Left lung (tissue), 14 donors: ENCODE results near the gene MTMR12. TPM values are rescaled to one million over a fixed set of nuclear protein-coding genes. Genes with fewer than 3 reads are reported as not detected.

Experiments used
- ATAC-seq: fragments of 200-7000 bp; cut with Tn5 transposase; one replicate; pipeline ENCODE4 v1.9.1; 2020; ENCODE audit warnings: moderate library complexity
- DNase-seq, 4 donors: peaks; one replicate each; pipeline ENCODE4 v3.0.0-alpha.2; 2013 to 2020
- H3K27ac ChIP-seq, 2 donors: fragments of 200-600 bp; sonication (generic) in 1 of 2; one replicate each; pipeline versions ENCODE4 v1.5.0 to v1.8.0; 2020 to 2021
- H3K27me3 ChIP-seq, 2 donors: fragments of 200-600 bp; sonication (generic) in 1 of 2; one replicate each; pipeline versions ENCODE4 v1.5.0 to v1.8.0; 2020 to 2021
- H3K36me3 ChIP-seq, 2 donors: fragments of 200-600 bp; sonication (generic) in 1 of 2; one replicate each; pipeline versions ENCODE4 v1.5.0 to v1.8.0; 2020 to 2021
- H3K4me1 ChIP-seq, 2 donors: fragments of 200-600 bp; one replicate each; pipeline ENCODE4 v1.8.0; 2021
- H3K4me3 ChIP-seq, 2 donors: fragments of 200-600 bp; sonication (generic) in 1 of 2; one replicate each; pipeline versions ENCODE4 v1.5.0 to v1.8.0; 2020 to 2021; ENCODE audit warnings: mild to moderate bottlenecking in 1 of 2
- H3K9me3 ChIP-seq, 2 donors: fragments of 200-600 bp; sonication (generic) in 1 of 2; one replicate each; pipeline versions ENCODE4 v1.5.0 to v1.8.0; 2020 to 2021
- intact Hi-C, 2 donors: fragments of 100-400 bp; cut with DNase I; formaldehyde crosslinking; loops; one replicate each; pipeline versions ENCODE4 v1.11.2 to v1.14.2; 2022
- long read RNA-seq, 12 donors: library from polyadenylated mRNA in 2 of 12; unstranded in 2 of 12; transcript quantifications; one replicate each; pipeline ENCODE4 v2.0.0 and lab custom pipeline, GENCODE V29; 2019 to 2026
- polyA plus RNA-seq, 6 donors: library from polyadenylated mRNA; unstranded; fragments of 120-200 nt; gene quantifications; one replicate each; pipeline ENCODE4 v1.2.1, GENCODE V29; 2013; ENCODE audit not compliant: insufficient read length in 6 of 6
- total RNA-seq, 2 donors: library from RNA; stranded (reverse); fragmentation: NEBNext Ultra II Directional; extraction: Animal tissue kit (Norgen Biotek cat#: 25700); gene quantifications; one replicate each; pipeline ENCODE4 v1.2.1, GENCODE V29; 2021
- TF ChIP-seq, protein P1 (sequence below), 2 donors: fragments of 200-600 bp; sonication (generic) in 1 of 2; IDR thresholded peaks; one replicate each; pipeline versions ENCODE4 v1.5.0 to v1.8.0; 2021; ENCODE audit warnings: antibody characterized with exemption in 2 of 2
- donor health status: DM: no; HTN: yes; CAD: no.
- donor health status: DM: no; HTN: no; CAD: no.

MTMR12 gene, protein sequence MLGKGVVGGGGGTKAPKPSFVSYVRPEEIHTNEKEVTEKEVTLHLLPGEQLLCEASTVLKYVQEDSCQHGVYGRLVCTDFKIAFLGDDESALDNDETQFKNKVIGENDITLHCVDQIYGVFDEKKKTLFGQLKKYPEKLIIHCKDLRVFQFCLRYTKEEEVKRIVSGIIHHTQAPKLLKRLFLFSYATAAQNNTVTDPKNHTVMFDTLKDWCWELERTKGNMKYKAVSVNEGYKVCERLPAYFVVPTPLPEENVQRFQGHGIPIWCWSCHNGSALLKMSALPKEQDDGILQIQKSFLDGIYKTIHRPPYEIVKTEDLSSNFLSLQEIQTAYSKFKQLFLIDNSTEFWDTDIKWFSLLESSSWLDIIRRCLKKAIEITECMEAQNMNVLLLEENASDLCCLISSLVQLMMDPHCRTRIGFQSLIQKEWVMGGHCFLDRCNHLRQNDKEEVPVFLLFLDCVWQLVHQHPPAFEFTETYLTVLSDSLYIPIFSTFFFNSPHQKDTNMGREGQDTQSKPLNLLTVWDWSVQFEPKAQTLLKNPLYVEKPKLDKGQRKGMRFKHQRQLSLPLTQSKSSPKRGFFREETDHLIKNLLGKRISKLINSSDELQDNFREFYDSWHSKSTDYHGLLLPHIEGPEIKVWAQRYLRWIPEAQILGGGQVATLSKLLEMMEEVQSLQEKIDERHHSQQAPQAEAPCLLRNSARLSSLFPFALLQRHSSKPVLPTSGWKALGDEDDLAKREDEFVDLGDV
- total RNA-seq (10 to 100 TPM; 27.9 to 28.8 TPM), polyA plus RNA-seq (10 to 100 TPM; 30.7 to 39.0 (median 34.9) TPM)
- long read RNA-seq, donor 1, full-length matches to known transcripts = 3 of 3 reads
- long read RNA-seq, donor 1, partial matches to known transcripts = 0 of 3 reads
- long read RNA-seq, donor 1, other reads (novel, unspliced or antisense) = 0 of 3 reads
- long read RNA-seq, donor 2, full-length matches to known transcripts = 1 of 12 reads
- long read RNA-seq, donor 2, partial matches to known transcripts = 11 of 12 reads
- long read RNA-seq, donor 2, other reads (novel, unspliced or antisense) = 0 of 12 reads
- long read RNA-seq, donor 3, full-length matches to known transcripts = 3 of 3 reads
- long read RNA-seq, donor 3, partial matches to known transcripts = 0 of 3 reads
- long read RNA-seq, donor 3, other reads (novel, unspliced or antisense) = 0 of 3 reads
- long read RNA-seq, donor 4, partial matches to known transcripts = 3 of 4 reads
- long read RNA-seq, donor 4, other reads (novel, unspliced or antisense) = 1 of 4 reads
- long read RNA-seq, donor 5, full-length matches to known transcripts = 3 of 3 reads
- long read RNA-seq, donor 5, partial matches to known transcripts = 0 of 3 reads
- long read RNA-seq, donor 5, other reads (novel, unspliced or antisense) = 0 of 3 reads
- long read RNA-seq, donor 6 = 0 reads
- long read RNA-seq, donor 7 = 0 reads
- long read RNA-seq, donor 8, full-length matches to known transcripts = 5 of 5 reads
- long read RNA-seq, donor 8, partial matches to known transcripts = 0 of 5 reads
- long read RNA-seq, donor 8, other reads (novel, unspliced or antisense) = 0 of 5 reads
- long read RNA-seq, donor 9 = 0 reads
- long read RNA-seq, donor 10, partial matches to known transcripts = 3 of 4 reads
- long read RNA-seq, donor 10, other reads (novel, unspliced or antisense) = 1 of 4 reads
- long read RNA-seq, donor 11, full-length matches to known transcripts = 1 of 1 reads
- long read RNA-seq, donor 11, partial matches to known transcripts = 0 of 1 reads
- long read RNA-seq, donor 11, other reads (novel, unspliced or antisense) = 0 of 1 reads
- long read RNA-seq, donor 12, full-length matches to known transcripts = 2 of 2 reads
- long read RNA-seq, donor 12, partial matches to known transcripts = 0 of 2 reads
- long read RNA-seq, donor 12, other reads (novel, unspliced or antisense) = 0 of 2 reads

DNA sequence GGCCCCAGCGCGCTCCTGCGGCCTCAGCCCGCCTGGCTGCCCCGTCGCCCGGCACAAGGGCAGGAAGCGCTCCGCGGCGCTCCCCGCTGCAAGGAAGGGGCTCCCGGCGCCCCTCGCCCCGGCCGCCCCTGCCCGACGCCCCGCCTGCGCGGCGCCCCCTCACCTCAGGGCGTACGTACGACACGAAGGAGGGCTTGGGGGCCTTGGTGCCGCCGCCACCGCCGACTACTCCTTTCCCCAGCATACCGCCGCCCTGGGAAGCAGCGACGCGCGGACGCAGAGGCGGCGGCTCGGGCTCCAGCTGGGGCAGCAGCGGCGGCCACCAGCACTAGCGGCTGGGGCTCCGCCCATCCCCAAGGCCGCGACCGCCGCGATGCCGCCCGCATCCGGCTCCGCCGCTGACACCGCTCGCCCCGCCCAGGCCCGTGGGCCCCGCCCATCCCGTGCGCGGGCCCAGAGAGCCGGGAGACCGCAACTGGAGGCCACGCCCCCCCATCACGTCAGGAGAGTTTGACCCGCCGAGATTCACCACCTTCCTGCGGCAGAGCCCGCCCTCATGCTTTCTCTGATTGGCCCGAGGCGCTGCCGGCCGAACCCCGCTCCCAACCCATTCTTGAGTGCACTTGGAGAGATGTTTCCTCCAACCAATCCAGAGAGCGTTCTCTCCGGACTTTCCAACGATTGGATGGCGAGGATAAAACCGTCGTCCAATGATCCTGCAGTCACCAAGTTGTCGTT, at the start of gene MTMR12:
MTMR12 (minus strand) TSS at position 345 of the 738 bp plus-strand sequence; CDS start at position 244, 101 bp downstream.
- Histone ChIP-seq H3K27me3 (peaks cover 0 to 4% of the 10 kb centered on the region in 2 donors), H3K36me3 (no peaks in the 10 kb centered on the region), H3K4me3 (peak within 1 kb of the TSS; percentile 72 to 93), H3K4me1 (peaks cover 12 to 45% of the 10 kb centered on the region in 2 donors), H3K9me3 (no peaks in the 10 kb centered on the region), H3K27ac (peak within 1 kb of the TSS; percentile 95 to 98)
- DNase-seq (peak; percentile 98 to 100 (median 100)), ATAC-seq (peak; percentile 97)
- intact Hi-C loops = no loop called here
- TF ChIP-seq, protein P1, sequence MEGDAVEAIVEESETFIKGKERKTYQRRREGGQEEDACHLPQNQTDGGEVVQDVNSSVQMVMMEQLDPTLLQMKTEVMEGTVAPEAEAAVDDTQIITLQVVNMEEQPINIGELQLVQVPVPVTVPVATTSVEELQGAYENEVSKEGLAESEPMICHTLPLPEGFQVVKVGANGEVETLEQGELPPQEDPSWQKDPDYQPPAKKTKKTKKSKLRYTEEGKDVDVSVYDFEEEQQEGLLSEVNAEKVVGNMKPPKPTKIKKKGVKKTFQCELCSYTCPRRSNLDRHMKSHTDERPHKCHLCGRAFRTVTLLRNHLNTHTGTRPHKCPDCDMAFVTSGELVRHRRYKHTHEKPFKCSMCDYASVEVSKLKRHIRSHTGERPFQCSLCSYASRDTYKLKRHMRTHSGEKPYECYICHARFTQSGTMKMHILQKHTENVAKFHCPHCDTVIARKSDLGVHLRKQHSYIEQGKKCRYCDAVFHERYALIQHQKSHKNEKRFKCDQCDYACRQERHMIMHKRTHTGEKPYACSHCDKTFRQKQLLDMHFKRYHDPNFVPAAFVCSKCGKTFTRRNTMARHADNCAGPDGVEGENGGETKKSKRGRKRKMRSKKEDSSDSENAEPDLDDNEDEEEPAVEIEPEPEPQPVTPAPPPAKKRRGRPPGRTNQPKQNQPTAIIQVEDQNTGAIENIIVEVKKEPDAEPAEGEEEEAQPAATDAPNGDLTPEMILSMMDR (IDR thresholded peaks at IDR 0.05) = peak in 1 of 2 donors; percentile 11

DNA sequence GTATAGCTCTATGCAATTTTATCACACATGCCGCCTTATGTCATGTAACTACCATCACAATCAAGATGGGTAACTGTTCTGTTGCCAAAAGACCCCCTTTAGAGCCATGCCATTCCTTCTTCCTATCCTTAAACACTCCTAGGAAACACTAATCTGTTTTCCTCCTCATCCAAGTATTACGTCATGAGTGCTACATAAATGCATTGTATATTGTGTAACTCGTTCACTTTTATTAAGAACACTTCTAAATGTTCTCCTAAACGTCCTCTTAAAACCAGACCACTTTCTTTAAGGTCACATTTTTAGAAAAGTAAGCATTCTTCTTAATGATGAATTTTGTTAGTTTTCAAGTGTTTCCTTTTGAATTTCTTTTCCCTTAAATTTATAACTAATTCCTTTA, 49.8 kb upstream of the MTMR12 start:
- no peak overlapping the region for H3K27ac ChIP-seq
- intact Hi-C loops = no loop called here
- H3K27me3 ChIP-seq = no peaks in the 10 kb centered on the region
- no peak for DNase-seq
- ATAC-seq = no peak
- H3K4me1 ChIP-seq = no peaks in the 10 kb centered on the region
- no peak overlapping the region for H3K4me3 ChIP-seq
- no peaks in the 10 kb centered on the region for H3K9me3 ChIP-seq
- H3K36me3 ChIP-seq = peaks cover 0 to 76% of the 10 kb centered on the region in 2 donors
- TF ChIP-seq, protein P1 (IDR thresholded peaks at IDR 0.05) = no peak

DNA sequence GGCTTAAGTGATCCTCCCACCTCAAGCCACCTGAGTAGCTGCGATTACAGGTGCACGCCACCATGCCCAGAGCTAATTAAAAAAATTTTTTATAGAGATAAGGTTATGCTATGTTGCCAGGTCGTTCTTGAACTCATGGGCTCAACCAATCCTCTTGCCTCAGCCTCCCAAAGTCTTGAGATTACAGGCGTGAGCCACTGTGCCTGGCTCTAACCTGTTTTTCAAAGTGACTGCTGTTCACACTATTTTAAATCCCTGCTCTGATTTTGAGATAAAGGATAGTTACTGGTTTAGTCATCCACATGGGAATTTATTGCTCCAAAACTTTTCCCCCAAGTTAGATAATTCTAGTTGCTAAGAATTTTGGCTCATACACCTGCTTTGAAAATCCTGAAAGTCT, 48.2 kb upstream of the MTMR12 start:
- Histone ChIP-seq H3K9me3 (no peaks in the 10 kb centered on the region), H3K27me3 (no peaks in the 10 kb centered on the region), H3K36me3 (peaks cover 0 to 85% of the 10 kb centered on the region in 2 donors), H3K4me1 (no peaks in the 10 kb centered on the region), H3K4me3 (no peak overlapping the region), H3K27ac (no peak overlapping the region)
- TF ChIP-seq, protein P1 (IDR thresholded peaks at IDR 0.05) = no peak
- DNase-seq = no peak
- ATAC-seq = no peak
- intact Hi-C loops = no loop called here

DNA sequence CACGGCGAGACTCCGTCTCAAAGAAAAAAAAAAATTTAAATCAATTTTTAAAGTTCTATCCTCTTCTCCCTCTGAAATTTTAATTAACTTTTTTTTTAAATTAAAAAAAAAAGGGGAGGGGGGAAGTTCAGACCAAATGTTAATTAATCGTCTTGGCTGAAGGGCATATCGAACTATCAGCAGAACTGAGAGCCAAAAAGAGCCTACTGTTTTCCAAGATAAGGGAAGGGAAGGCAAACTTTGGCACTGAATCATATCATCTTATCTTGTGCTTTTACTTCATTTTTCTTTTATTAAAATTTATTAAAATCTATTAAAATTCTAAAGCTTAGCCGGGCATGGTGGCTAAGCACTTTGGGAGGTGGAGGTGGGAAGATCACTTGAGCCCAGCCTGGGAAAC, 45.9 kb upstream of the MTMR12 start:
- TF ChIP-seq, protein P1 (IDR thresholded peaks at IDR 0.05) = no peak
- peaks cover 0 to 91% of the 10 kb centered on the region in 2 donors for H3K36me3 ChIP-seq
- no peak for DNase-seq
- no peak overlapping the region for H3K27ac ChIP-seq
- H3K27me3 ChIP-seq = no peaks in the 10 kb centered on the region
- ATAC-seq = no peak
- intact Hi-C loops = no loop called here
- no peaks in the 10 kb centered on the region for H3K9me3 ChIP-seq
- H3K4me3 ChIP-seq = no peak overlapping the region
- no peaks in the 10 kb centered on the region for H3K4me1 ChIP-seq
